ENCODE data around the gene LIF.
"Not testable (repeated sequence)": the region's sequence is repeated elsewhere in the genome, so short reads cannot be mapped to it uniquely, and the experiment has no call there.

LIF gene

DNA sequence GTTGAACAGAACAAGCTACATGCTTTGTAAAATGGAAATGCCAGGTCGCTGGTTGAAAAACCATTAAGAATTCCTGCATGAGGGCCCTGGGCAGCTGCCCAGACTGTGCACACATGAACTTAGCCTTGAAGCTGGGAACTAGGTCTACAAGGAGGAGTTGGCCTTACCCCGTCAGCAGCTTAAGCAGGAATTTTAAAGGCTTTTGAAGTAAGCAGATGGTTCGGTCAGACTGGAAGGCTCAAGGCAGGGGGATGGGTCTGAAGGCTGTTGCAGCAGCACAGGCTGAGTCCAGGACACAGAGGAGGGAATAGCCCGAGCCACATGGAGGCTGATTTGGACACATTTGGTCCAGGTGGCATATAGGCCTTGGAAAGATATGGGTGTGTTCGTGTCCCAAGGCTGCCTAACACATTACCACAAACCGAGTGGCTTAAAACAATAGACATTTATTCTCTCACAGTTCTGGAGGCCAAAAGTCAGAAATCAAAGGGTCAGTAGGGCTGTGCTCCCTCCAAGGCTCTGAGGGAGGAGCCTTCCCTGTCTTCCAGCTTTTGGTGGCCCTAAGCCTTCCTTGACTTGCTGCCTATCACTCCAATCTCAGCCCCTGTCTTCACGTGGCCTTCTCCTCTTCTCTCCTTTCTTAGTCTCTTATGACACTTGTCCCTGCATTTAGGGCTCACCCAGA lies 11.6 kb downstream of the LIF start:
- H3F3A ChIP-seq (ENCODE audit: insufficient read depth) = no peaks in the 10 kb centered on the region
- TF ChIP-seq, protein P1, sequence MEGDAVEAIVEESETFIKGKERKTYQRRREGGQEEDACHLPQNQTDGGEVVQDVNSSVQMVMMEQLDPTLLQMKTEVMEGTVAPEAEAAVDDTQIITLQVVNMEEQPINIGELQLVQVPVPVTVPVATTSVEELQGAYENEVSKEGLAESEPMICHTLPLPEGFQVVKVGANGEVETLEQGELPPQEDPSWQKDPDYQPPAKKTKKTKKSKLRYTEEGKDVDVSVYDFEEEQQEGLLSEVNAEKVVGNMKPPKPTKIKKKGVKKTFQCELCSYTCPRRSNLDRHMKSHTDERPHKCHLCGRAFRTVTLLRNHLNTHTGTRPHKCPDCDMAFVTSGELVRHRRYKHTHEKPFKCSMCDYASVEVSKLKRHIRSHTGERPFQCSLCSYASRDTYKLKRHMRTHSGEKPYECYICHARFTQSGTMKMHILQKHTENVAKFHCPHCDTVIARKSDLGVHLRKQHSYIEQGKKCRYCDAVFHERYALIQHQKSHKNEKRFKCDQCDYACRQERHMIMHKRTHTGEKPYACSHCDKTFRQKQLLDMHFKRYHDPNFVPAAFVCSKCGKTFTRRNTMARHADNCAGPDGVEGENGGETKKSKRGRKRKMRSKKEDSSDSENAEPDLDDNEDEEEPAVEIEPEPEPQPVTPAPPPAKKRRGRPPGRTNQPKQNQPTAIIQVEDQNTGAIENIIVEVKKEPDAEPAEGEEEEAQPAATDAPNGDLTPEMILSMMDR (IDR thresholded peaks at IDR 0.05; ENCODE audit: insufficient read depth, low read length, poor library complexity, severe bottlenecking) = no peak
- no peak for TF ChIP-seq EZH2phosphoT487 (conservative IDR thresholded peaks at IDR 0.05; ENCODE audit: low read length)
- H3K4me2 ChIP-seq (ENCODE audit: low read depth, low read length, poor library complexity, severe bottlenecking) = no peak overlapping the region
- H4K20me1 ChIP-seq (ENCODE audit: low read depth, low read length) = no peaks in the 10 kb centered on the region
- H3K36me3 ChIP-seq (ENCODE audit: low read length) = no peaks in the 10 kb centered on the region
- no peak overlapping the region for H2AFZ ChIP-seq (ENCODE audit: low read depth, low read length, severe bottlenecking)
- H3K4me3 ChIP-seq (ENCODE audit: insufficient read depth, low read length, poor library complexity, severe bottlenecking) = no peak overlapping the region
- no peaks in the 10 kb centered on the region for H3K9me2 ChIP-seq (replicated peaks; ENCODE audit: insufficient read depth, low read length)
- H3K79me2 ChIP-seq (ENCODE audit: insufficient read depth, low read length) = no peaks in the 10 kb centered on the region
- H3K9ac ChIP-seq (ENCODE audit: low read length) = no peak overlapping the region
- no peak overlapping the region for H3K27ac ChIP-seq (ENCODE audit: low read depth, low read length)
- no peaks in the 10 kb centered on the region for H3K9me3 ChIP-seq (ENCODE audit: insufficient read depth, low read length)
- H3K27me3 ChIP-seq (ENCODE audit: low read length) = no peaks in the 10 kb centered on the region

DNA sequence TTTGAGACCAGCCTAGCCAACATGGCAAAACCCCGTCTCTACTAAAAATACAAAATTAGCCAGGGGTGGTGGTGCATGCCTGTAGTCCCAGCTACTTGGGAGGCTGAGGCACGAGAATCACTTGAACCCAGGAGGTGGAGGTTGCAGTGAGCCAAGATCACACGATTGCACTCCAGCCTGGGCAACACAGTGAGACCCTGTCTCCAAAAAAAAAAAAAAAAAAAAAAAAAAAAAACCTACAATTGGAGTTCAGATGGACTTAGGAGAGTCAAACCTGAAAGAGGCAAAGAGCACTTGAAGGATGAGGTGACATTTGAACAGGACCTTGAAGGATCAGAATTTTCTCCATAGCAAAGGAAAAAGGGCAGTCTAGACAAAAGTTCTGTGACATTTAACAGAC lies 12.2 kb downstream of the LIF start:
- not testable (repeated sequence) for H3K79me2 ChIP-seq (ENCODE audit: insufficient read depth, low read length); H4K20me1 ChIP-seq (ENCODE audit: low read depth, low read length); H3K27ac ChIP-seq (ENCODE audit: low read depth, low read length); H3F3A ChIP-seq (ENCODE audit: insufficient read depth); H3K4me2 ChIP-seq (ENCODE audit: low read depth, low read length, poor library complexity, severe bottlenecking); H3K36me3 ChIP-seq (ENCODE audit: low read length); H3K9me3 ChIP-seq (ENCODE audit: insufficient read depth, low read length); H3K4me3 ChIP-seq (ENCODE audit: insufficient read depth, low read length, poor library complexity, severe bottlenecking); H2AFZ ChIP-seq (ENCODE audit: low read depth, low read length, severe bottlenecking); H3K27me3 ChIP-seq (ENCODE audit: low read length); H3K9ac ChIP-seq (ENCODE audit: low read length); H3K9me2 ChIP-seq (replicated peaks; ENCODE audit: insufficient read depth, low read length)

DNA sequence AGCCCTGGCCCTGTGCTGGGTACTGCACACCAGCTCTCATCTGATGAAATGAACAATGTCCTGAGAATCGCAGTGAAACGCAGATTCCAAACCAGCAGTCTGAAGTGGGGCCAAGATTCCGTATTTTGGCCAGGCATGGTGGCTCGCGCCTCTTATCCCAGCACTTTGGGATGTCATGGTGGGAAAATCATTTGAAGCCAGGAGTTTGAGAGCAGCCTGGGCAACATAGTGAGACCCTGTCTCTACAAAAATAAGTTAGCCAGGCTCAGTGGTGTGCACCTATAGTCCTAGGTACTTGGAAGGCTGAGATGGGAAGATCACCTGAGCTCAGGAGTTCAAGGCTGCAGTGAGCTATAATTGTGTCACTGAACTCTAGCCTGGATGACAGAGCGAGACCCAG lies 13.0 kb downstream of the LIF start:
- Histone ChIP-seq H3K9me2 (replicated peaks; ENCODE audit: insufficient read depth, low read length) (no peaks in the 10 kb centered on the region), H2AFZ (ENCODE audit: low read depth, low read length, severe bottlenecking) (no peak overlapping the region), H3K27me3 (ENCODE audit: low read length) (no peaks in the 10 kb centered on the region), H3K27ac (ENCODE audit: low read depth, low read length) (no peak overlapping the region), H3K79me2 (ENCODE audit: insufficient read depth, low read length) (no peaks in the 10 kb centered on the region), H3K36me3 (ENCODE audit: low read length) (no peaks in the 10 kb centered on the region), H3K4me3 (ENCODE audit: insufficient read depth, low read length, poor library complexity, severe bottlenecking) (no peak overlapping the region), H3K9me3 (ENCODE audit: insufficient read depth, low read length) (no peaks in the 10 kb centered on the region), H3K4me2 (ENCODE audit: low read depth, low read length, poor library complexity, severe bottlenecking) (no peak overlapping the region), H3F3A (ENCODE audit: insufficient read depth) (no peaks in the 10 kb centered on the region), H3K9ac (ENCODE audit: low read length) (no peak overlapping the region), H4K20me1 (ENCODE audit: low read depth, low read length) (no peaks in the 10 kb centered on the region)
- TF ChIP-seq EZH2phosphoT487 (conservative IDR thresholded peaks at IDR 0.05; ENCODE audit: low read length) = no peak
- TF ChIP-seq, protein P1 (IDR thresholded peaks at IDR 0.05; ENCODE audit: insufficient read depth, low read length, poor library complexity, severe bottlenecking) = no peak

DNA sequence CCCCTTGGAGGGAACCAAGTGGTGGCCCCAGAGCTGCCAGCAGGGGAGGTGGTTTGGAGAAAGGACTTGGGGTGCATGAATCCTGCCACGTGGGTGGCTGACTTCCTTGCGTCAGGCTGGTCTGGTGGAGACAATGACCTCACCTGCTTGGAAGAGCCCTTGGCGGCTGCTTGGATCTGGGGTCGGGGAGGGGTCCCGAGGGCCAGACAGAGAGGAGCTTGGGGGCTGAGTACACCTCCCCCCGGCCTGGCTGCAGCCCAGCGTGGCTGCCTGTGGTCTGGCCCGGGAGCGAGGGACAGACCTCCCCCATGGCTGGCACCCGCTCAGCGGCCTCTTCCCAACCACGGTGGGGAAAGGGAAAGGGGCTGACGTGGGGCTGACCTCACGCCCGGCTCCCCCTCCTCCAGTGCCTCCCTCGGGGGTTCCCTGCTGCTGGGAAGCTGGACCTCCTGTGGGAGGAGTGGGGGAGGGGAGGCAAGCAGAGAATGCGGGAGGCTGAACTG lies 13.8 kb downstream of the LIF start:
- Histone ChIP-seq H3F3A (ENCODE audit: insufficient read depth) (no peaks in the 10 kb centered on the region), H3K36me3 (ENCODE audit: low read length) (no peaks in the 10 kb centered on the region), H3K9me3 (ENCODE audit: insufficient read depth, low read length) (no peaks in the 10 kb centered on the region), H3K79me2 (ENCODE audit: insufficient read depth, low read length) (no peaks in the 10 kb centered on the region), H3K27ac (ENCODE audit: low read depth, low read length) (no peak overlapping the region), H4K20me1 (ENCODE audit: low read depth, low read length) (no peaks in the 10 kb centered on the region), H3K4me2 (ENCODE audit: low read depth, low read length, poor library complexity, severe bottlenecking) (no peak overlapping the region), H3K9ac (ENCODE audit: low read length) (no peak overlapping the region), H3K27me3 (ENCODE audit: low read length) (no peaks in the 10 kb centered on the region), H3K4me3 (ENCODE audit: insufficient read depth, low read length, poor library complexity, severe bottlenecking) (no peak overlapping the region), H2AFZ (ENCODE audit: low read depth, low read length, severe bottlenecking) (no peak overlapping the region), H3K9me2 (replicated peaks; ENCODE audit: insufficient read depth, low read length) (no peaks in the 10 kb centered on the region)
- TF ChIP-seq, protein P1 (IDR thresholded peaks at IDR 0.05; ENCODE audit: insufficient read depth, low read length, poor library complexity, severe bottlenecking) = no peak
- TF ChIP-seq EZH2phosphoT487 (conservative IDR thresholded peaks at IDR 0.05; ENCODE audit: low read length) = no peak
